NCI-H146 (cell line): ENCODE measurements around the gene PHGDH.
"Not testable (repeated sequence)": the region's sequence is repeated elsewhere in the genome, so short reads cannot be mapped to it uniquely, and the experiment has no call there.

ENCODE experiments used
- DNase-seq: peaks from one replicate; lab custom pipeline; 2025; lab: John Stamatoyannopoulos, UW

PHGDH gene

DNA sequence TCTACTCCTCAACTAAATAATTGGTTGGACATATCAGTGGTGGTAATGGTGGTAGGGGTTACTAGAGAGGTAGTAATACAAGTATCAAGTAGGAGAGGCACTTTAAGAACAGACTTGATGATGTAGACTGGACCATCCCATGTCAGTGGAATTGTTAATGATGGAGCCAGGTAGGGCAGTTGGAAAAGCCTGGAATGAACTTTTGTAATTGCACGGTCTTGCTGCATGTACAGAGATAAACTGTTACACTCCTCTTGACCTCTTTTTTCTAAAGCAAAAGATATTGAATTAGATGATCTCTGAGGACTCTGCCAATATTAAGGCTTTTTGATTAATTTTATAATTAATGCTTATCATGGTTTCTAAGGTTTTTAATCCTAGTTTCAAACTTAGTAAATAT lies 51.2 kb downstream of the PHGDH start:
- no peak for DNase-seq

DNA sequence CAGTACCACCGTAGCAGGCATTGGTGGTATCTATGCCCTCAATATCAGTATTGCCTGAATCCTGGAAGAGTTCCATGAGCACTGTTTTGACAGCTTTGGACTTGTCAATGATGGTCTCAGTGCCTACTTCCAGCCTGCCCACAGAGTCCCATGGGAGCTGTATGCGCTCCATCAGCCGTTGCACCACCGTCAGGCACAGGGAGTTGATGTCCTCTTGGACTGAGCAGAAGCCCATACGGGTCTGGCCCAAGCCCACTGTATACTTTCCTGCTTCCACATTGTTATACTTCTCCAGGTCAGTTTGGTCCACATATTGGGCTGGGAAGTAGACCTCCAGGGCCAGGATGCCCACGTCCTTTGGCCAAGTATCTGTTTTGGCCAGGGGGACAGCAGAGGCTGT lies 52.5 kb downstream of the PHGDH start:
- DNase-seq: no peak

DNA sequence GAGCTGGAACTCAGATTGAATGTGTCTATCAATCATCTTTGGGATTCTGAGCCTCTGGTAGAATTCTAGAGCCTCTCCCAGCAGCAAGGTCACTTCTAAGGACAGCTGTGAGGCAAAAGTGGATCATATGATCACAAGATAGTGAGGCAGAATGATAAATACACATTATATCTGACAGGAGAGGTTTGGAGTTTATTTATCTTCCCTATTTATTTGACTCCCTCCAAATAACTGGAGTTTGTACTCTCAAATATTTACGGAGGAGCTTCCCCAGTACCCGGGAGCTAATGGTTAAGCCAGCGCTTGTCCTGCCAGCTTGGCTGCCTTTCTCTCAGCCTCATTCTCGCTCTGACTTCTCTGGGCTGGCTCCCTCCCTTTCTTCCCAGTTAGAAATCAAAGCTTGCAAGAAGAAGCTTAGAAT lies 54.6 kb downstream of the PHGDH start:
- DNase-seq: no peak

- DNase-seq: no peak
Measured at GRCh38 chr1:119767486-119767885, 55.8 kb downstream of the PHGDH start.

GRCh38 chr1:119768778-119769177 lies 57.0 kb downstream of the PHGDH start, which contains the start of gene HMGCS2:
TSS of gene HMGCS2 (minus strand) at chr1:119768905. CDS start at chr1:119768844, 61 bp downstream.
- DNase-seq: no peak

GRCh38 chr1:119771016-119771415 lies 59.3 kb downstream of the PHGDH start:
- DNase-seq: no peak

DNA sequence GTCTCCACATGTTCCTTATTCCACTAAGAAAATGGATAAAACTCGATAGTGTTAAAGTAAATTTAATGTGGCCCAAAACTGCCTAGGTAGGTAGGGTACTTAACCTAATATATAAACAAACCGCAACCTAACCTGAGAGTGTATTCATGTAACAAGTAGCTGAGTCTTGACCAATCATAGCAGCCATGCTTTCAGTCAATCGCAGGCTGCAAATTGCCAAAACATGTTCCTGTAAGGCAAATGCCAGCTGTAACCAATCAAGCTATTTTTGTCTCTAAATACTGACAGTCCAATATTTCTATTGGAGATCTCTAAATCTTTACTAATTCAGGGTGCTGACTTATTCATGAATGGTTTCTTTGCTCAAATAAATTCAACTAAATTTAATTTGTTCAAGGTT lies 60.0 kb downstream of the PHGDH start:
- no peak for DNase-seq

DNA sequence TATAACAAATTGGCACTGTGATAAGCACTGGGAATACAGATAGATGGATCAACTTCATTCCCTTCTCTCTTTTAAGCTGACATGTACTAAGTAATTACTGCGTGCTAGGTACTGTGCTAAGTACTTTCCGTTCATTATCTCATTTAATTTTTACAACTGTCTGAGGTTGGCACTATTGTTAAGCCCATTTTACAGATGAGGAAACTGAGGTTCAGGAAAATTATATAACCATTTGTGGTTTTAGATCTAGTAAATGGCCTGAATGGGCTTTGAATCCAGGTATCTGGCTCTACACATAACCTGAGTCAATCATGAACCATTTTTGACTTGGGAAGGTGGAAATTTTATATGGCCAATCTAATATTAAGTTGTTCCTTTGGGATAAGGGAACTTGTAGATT lies 60.6 kb downstream of the PHGDH start:
- DNase-seq: no peak

GRCh38 chr1:119773711-119774241 lies 62.0 kb downstream of the PHGDH start:
- no peak for DNase-seq

DNA sequence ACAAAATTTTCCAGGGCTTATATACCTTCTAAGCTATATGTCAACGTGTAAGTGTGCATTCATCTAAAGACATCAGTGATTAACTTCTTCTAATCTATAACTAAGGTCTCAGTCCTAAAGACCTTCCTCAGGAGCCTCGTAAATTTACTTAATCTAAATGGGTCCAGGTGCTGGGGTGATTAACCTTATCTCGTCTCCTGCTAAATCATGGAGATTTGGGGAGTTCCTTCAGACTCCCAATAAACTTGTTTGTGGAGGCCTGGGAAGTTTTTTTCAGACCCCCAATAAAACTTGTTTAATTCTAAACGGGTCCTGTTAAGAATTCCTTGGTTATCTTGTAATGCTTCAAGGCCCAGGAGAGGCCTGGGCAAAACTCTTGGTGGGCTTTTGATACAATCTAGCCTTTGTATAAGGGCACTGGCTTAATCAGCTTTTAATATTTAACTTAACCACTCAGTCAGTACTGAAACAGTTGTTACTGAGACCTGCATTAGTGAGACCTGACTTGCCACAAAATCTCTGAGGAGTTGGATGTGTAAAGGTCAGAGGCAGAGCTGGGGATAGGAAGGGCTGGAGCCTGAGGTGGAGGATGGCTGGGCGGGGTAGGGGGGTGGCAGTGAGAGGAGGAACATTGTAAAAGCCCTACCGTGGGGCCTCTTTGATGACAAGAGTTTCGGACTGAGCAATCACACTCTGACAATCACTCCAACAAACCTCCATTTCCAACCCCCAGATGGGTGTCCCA lies 63.2 kb downstream of the PHGDH start:
- no peak for DNase-seq

- DNase-seq: no peak
Measured at GRCh38 chr1:119778359-119778758, 66.6 kb downstream of the PHGDH start.

DNA sequence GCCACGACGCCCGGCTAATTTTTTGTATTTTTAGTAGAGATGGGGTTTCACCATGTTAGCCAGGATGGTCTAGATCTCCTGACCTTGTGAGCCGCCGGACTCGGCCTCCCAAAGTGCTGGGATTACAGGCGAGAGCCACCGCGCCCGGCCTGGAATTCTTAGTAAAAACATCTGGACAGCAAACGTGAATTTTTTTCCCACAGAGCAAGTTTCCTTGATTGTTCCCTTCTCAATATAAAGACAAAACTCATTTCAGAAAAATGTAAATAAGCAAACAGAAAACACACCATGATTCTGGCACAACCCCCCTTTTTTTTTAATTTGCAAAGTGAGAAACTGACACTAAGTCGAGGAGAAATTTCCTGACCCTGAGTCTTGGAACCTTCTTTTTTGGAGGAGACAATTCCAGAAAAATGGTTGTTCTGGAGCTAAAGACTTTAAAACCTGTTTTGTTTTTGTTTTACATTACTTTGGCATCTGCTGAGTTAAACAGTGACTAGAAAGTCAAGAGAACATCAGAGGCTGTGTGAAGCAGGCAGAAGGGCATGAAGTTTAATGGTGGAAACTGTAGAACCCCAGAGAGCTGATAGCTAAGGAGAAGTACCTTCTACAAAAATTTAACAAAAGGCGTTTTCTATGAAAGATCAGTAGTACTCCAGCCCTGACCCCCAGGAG lies 67.3 kb downstream of the PHGDH start:
- no peak for DNase-seq

DNA sequence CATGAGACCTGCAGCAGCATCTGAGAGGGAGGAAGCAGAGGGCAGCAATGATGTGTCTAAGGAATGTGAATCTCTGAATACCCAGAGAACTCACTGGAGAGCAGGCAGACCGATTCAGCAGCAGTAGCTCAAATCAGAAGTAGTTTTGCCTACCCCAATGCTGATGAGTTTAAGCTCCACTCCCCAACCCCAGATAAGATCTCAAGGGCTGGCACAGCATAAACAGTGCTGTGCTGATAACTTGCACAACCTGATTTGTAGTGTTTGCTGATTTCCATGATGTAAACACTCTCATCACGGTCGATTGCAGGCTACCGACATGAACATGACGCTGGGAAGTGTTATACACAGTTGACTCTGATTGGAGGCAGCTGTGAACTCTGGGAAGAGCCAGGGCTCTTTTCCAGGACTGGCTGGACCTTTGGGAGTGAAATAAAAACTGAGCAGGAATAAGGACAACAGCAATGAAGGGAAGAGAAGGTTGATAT lies 68.2 kb downstream of the PHGDH start:
- DNase-seq: no peak

DNA sequence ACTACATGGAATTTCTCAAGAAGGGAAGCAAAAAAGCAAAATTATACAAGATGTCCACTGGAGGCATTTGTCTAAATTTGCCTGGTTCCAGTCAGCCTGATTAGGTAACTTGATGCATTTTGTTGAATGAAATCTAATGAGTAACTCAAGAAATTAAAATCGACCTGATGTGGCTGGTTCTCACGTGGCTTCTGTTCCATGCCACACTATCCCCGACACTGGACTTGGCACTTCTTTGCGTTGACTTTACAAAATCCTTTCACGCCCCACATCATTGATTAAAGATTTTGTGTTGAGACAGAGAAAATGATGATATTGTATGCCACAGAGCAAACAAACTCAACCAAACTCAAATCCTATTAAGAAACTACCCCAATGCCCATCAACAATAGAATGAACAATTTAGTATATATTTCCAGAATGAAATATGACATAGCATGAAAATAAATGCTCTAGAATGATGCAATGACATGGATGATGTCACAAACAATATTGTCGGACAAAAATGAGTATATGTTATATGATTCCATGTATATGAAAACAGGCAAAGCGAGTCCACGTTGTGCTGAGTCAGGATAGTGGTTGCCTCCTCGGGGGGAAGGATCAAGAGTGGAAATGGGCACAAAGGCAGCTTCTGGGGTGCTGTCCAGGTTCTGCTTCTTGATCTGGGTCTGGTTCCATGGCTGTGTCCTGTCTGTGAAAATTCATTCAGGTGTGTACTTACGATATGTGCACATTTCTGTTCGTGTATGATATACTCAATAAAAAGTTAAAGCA lies 69.9 kb downstream of the PHGDH start:
- no peak for DNase-seq

DNA sequence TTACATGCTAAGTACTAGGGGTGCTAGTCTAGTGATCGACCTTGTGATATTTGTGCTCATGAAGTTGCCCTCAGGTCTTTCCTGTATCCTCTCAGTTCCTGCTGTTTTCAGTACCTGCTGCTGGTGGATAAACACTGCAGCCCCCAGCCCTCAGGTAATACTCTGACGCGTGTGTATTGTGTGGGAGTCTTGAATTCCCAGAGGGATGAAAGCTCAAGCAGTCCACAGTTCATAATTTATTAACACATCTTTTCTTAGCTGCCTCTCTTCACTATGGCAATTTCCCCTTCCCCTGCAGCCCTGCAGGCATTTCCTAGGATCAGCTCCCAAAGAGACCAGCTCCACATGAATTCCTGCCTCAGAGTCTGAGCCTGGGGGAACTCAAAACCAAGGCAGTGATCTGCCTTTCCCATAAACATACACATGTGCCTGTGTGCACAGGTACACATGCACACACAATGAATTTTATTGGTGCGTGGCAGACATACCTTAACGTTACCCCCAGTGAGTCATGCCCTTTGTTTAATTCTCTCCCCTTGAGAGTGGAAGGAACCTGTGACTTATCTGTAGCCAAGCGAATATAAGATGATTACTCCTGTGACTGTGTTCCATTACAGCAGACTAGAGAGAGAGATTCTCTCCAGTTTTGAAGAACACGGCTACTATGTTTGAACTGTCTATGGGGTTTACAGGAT lies 71.0 kb downstream of the PHGDH start:
- no peak for DNase-seq

- DNase-seq: no peak
Measured at GRCh38 chr1:119783354-119784185, 71.8 kb downstream of the PHGDH start.

DNA sequence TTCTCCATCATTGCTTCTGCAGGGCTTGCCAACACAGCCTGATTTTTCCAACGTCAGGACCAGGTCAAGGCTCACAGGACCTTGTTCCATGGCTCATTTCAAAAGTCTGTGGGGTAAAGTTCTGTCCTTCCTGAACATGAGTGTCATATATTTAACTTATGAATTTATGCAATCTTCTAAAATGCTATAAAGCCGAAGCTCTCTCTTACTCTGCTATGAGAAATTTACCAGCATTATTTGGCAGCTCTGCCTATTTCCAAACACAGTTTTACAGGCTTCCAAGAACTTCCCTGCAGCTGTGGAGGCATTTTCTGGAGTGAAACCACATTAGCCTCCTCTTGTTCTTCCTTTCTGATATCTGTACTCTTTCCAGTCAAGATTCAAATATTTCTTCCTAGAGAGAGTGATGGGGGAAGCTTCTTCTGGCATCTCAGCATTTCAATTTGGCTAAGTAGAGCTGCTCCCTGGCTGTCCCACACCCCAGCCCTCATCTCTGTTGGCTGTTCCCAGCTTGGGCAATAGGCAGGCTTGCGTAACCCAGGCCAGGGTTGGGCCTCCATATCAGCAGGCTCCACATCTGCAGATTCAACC lies 72.6 kb downstream of the PHGDH start:
- DNase-seq: no peak

GRCh38 chr1:119786046-119786445 lies 74.3 kb downstream of the PHGDH start:
- DNase-seq: not testable (repeated sequence)

DNA sequence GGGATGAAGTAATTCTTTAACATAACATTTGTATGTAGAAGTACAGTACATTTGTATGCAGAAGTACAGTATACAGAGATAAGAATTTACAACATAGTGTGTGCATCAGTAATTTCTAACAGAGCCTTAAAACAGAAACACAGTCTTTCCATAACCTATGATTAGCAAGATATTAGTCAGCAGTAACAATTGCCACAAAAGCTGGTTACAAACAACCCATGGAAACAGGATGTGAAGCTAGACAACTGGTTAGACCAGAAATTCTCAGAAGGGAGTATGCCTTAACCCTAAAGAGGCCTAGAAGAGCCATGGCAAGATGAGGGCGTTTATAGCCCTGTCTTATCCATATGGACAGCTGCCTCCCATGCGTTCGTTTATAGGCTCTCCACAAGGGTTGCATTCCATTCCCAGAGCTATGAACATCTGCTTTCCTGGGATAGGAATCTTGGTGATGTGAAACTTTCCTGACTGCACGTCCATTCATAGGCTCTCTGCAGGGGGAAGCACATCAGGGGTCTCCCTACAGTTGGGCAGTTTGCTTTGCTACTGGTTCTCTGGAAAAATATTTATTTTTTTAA lies 74.8 kb downstream of the PHGDH start:
- DNase-seq: not testable (repeated sequence)

GRCh38 chr1:119787776-119788175 lies 76.0 kb downstream of the PHGDH start:
- no peak for DNase-seq
